Raji (cell line): ENCODE data around the gene TRIM41.

ENCODE experiments used
- POLR2A ChIP-seq: IDR thresholded peaks from 2 replicates; pipeline ENCODE4 v1.6.1; 2011; ENCODE audit warnings: low read depth, low read length, control low read depth; ENCODE audit not compliant: insufficient read depth

TRIM41 gene

GRCh38 chr5:181189962-181190710 is 32.9 kb upstream of the TRIM41 start:
- TF ChIP-seq POLR2A, result no peak

- TF ChIP-seq POLR2A, result peak; percentile 11; the same call in 1 of the 2 replicates
Observed at GRCh38 chr5:181190711-181191525, 32.2 kb upstream of the TRIM41 start.

- peak; percentile 61 for TF ChIP-seq POLR2A
Observed at GRCh38 chr5:181191526-181192336, 31.4 kb upstream of the TRIM41 start.

- no peak for TF ChIP-seq POLR2A
Observed at GRCh38 chr5:181192337-181193046, 30.6 kb upstream of the TRIM41 start.

- no peak for TF ChIP-seq POLR2A
Observed at GRCh38 chr5:181193656-181194055, 29.4 kb upstream of the TRIM41 start.

- no peak for TF ChIP-seq POLR2A
Observed at GRCh38 chr5:181194489-181195248, 28.4 kb upstream of the TRIM41 start.

- TF ChIP-seq POLR2A, result no peak
Observed at GRCh38 chr5:181195249-181195761, 27.8 kb upstream of the TRIM41 start.

GRCh38 chr5:181197326-181197951 is 25.6 kb upstream of the TRIM41 start:
- no peak for TF ChIP-seq POLR2A

GRCh38 chr5:181198106-181198685 is 24.9 kb upstream of the TRIM41 start:
- no peak for TF ChIP-seq POLR2A

- no peak for TF ChIP-seq POLR2A
Observed at GRCh38 chr5:181198905-181199519, 24.1 kb upstream of the TRIM41 start.

- TF ChIP-seq POLR2A, result no peak
Observed at GRCh38 chr5:181199881-181200638, 23.0 kb upstream of the TRIM41 start.

- TF ChIP-seq POLR2A, result no peak
Observed at GRCh38 chr5:181200816-181201215, 22.3 kb upstream of the TRIM41 start.

GRCh38 chr5:181203093-181203711 is 19.9 kb upstream of the TRIM41 start:
- TF ChIP-seq POLR2A, result no peak
